Osteocyte (in vitro differentiated cells): ENCODE results near the gene TNC. TPM values are rescaled to one million over a fixed set of nuclear protein-coding genes. Genes with fewer than 3 reads are reported as not detected.
A peak's percentile ranks its signal among the peaks of the same experiment; 100 is the strongest.

Experiments used
- DNase-seq: peaks from one replicate; pipeline ENCODE4 v3.0.0; 2021; ENCODE audit warnings: mixed read lengths; ENCODE audit not compliant: unreplicated experiment; ENCODE audit errors: extremely low spot score
- H3K27ac Mint-ChIP-seq: one replicate; pipeline ENCODE4 v1.8.0; 2021; ENCODE audit warnings: mild to moderate bottlenecking, mixed read lengths; ENCODE audit not compliant: unreplicated experiment
- H3K27me3 Mint-ChIP-seq: one replicate; pipeline ENCODE4 v1.8.0; 2021; ENCODE audit warnings: mixed read lengths; ENCODE audit not compliant: unreplicated experiment
- H3K36me3 Mint-ChIP-seq: one replicate; pipeline ENCODE4 v1.8.0; 2021; ENCODE audit warnings: mixed read lengths; ENCODE audit not compliant: unreplicated experiment
- H3K4me1 Mint-ChIP-seq: one replicate; pipeline ENCODE4 v1.8.0; 2021; ENCODE audit warnings: mixed read lengths; ENCODE audit not compliant: unreplicated experiment
- H3K4me3 Mint-ChIP-seq: one replicate; pipeline ENCODE4 v1.8.0; 2021; ENCODE audit warnings: mild to moderate bottlenecking, moderate library complexity, mixed read lengths; ENCODE audit not compliant: unreplicated experiment
- H3K9me3 Mint-ChIP-seq: one replicate; pipeline ENCODE4 v1.8.0; 2021; ENCODE audit warnings: mixed read lengths; ENCODE audit not compliant: unreplicated experiment
- CTCF ChIP-seq: fragments of 200-600 bp; sonication (generic); IDR thresholded peaks from 2 replicates; pipeline ENCODE4 v1.5.0; 2021; ENCODE audit warnings: antibody characterized with exemption, mild to moderate bottlenecking, moderate library complexity
- total RNA-seq: library from RNA; stranded (reverse); gene quantifications from 2 replicates; pipeline ENCODE4 v1.2.1, GENCODE V29; 2021

The TNC gene
- total RNA-seq, 1 donor from 2014 or later = 75.1 TPM

GRCh38 chr9:115161446-115161845, 43.5 kb upstream of the TNC start:
- Mint-ChIP-seq H3K27me3 (no peaks in the 10 kb centered on the region), H3K4me3 (no peak overlapping the region), H3K4me1 (peaks cover 61% of the 10 kb centered on the region), H3K36me3 (no peaks in the 10 kb centered on the region), H3K9me3 (no peaks in the 10 kb centered on the region), H3K27ac (no peak overlapping the region)
- no peak for DNase-seq
- no peak for TF ChIP-seq CTCF

- Mint-ChIP-seq H3K9me3 (no peaks in the 10 kb centered on the region), H3K27me3 (no peaks in the 10 kb centered on the region), H3K27ac (peak overlapping the region; percentile 82), H3K36me3 (no peaks in the 10 kb centered on the region), H3K4me3 (no peak overlapping the region), H3K4me1 (peaks cover 41% of the 10 kb centered on the region)
- no peak for TF ChIP-seq CTCF
- no peak for DNase-seq
These were observed 40.9 kb upstream of the TNC start for GRCh38 chr9:115158661-115159481.

- Mint-ChIP-seq H3K27me3 (no peaks in the 10 kb centered on the region), H3K27ac (peak overlapping the region; percentile 61), H3K4me1 (peaks cover 31% of the 10 kb centered on the region), H3K4me3 (no peak overlapping the region), H3K9me3 (no peaks in the 10 kb centered on the region), H3K36me3 (no peaks in the 10 kb centered on the region)
- DNase-seq = no peak
- no peak for TF ChIP-seq CTCF
These were observed 39.3 kb upstream of the TNC start for GRCh38 chr9:115157245-115157674.

- no peak for TF ChIP-seq CTCF
- H3K36me3 Mint-ChIP-seq = no peaks in the 10 kb centered on the region
- H3K4me1 Mint-ChIP-seq = peaks cover 31% of the 10 kb centered on the region
- no peak overlapping the region for H3K4me3 Mint-ChIP-seq
- H3K9me3 Mint-ChIP-seq = no peaks in the 10 kb centered on the region
- DNase-seq = no peak
- no peak overlapping the region for H3K27ac Mint-ChIP-seq
- no peaks in the 10 kb centered on the region for H3K27me3 Mint-ChIP-seq
These were observed 37.1 kb upstream of the TNC start for GRCh38 chr9:115155037-115155436.

GRCh38 chr9:115154617-115155016, 36.7 kb upstream of the TNC start:
- H3K27me3 Mint-ChIP-seq = no peaks in the 10 kb centered on the region
- H3K36me3 Mint-ChIP-seq = no peaks in the 10 kb centered on the region
- DNase-seq = no peak
- H3K9me3 Mint-ChIP-seq = no peaks in the 10 kb centered on the region
- TF ChIP-seq CTCF = no peak
- peaks cover 31% of the 10 kb centered on the region for H3K4me1 Mint-ChIP-seq
- no peak overlapping the region for H3K4me3 Mint-ChIP-seq
- no peak overlapping the region for H3K27ac Mint-ChIP-seq
